CD4-positive, alpha-beta memory T cell (primary cell): ENCODE data around the gene IQGAP2. TPM values are rescaled to one million over a fixed set of nuclear protein-coding genes. Genes with fewer than 3 reads are reported as not detected.

ENCODE experiments used
- CTCF ChIA-PET: fragments of 350-600 bp; sonication (Branson Sonifier 250); formaldehyde crosslinking; loops from one replicate; lab custom pipeline; 2021; ENCODE audit warnings: inconsistent platforms; ENCODE audit not compliant: partially characterized antibody; lab: Charles Lee
- POLR2A ChIA-PET: fragments of 350-600 bp; sonication (Branson Sonifier 250); formaldehyde crosslinking; loops from one replicate; lab custom pipeline; 2021; ENCODE audit not compliant: partially characterized antibody; lab: Charles Lee
- DNase-seq, 5 donors: peaks; one replicate each; pipeline versions ENCODE4 v3.0.0 to v3.0.0-alpha.2; 2020 to 2022; ENCODE audit warnings: mixed read lengths in 1 of 5
- H3K27ac ChIP-seq: one replicate; pipeline ENCODE4 v1.7.0; 2013; ENCODE audit warnings: low read depth, low read length
- H3K27me3 ChIP-seq: 2 replicates; pipeline ENCODE4 v1.7.0; 2013; ENCODE audit warnings: mild to moderate bottlenecking, low read length, moderate library complexity; ENCODE audit not compliant: insufficient read depth
- H3K36me3 ChIP-seq: 2 replicates; pipeline ENCODE4 v1.7.0; 2013; ENCODE audit warnings: mild to moderate bottlenecking, low read length, moderate library complexity; ENCODE audit not compliant: insufficient read depth
- H3K4me1 ChIP-seq: 2 replicates; pipeline ENCODE4 v1.7.0; 2013; ENCODE audit warnings: mild to moderate bottlenecking, low read length, moderate library complexity; ENCODE audit not compliant: insufficient read depth
- H3K4me3 ChIP-seq, 2 donors: one replicate each; pipeline ENCODE4 v1.7.0; 2013; ENCODE audit warnings: low read length in 2 of 2, mild to moderate bottlenecking in 1 of 2
- H3K9me3 ChIP-seq, 2 donors: one replicate each; pipeline ENCODE4 v1.7.0; 2013; ENCODE audit warnings: low read length in 2 of 2, control low read depth in 1 of 2; ENCODE audit not compliant: control insufficient read depth in 1 of 2
- H3K27ac Mint-ChIP-seq, 7 donors: one replicate each; pipeline ENCODE4 v1.8.0; 2020 to 2021; ENCODE audit warnings: mixed read lengths in 7 of 7, mild to moderate bottlenecking in 6 of 7, inconsistent platforms in 3 of 7, moderate library complexity in 3 of 7
- H3K27me3 Mint-ChIP-seq, 2 donors: one replicate each; pipeline ENCODE4 v1.8.0; 2020 to 2021; ENCODE audit warnings: mixed read lengths in 2 of 2
- H3K36me3 Mint-ChIP-seq, 2 donors: one replicate each; pipeline ENCODE4 v1.8.0; 2020 to 2021; ENCODE audit warnings: mixed read lengths in 2 of 2, inconsistent platforms in 1 of 2, mild to moderate bottlenecking in 1 of 2
- H3K4me1 Mint-ChIP-seq, 4 donors: one replicate each; pipeline ENCODE4 v1.8.0; 2020 to 2021; ENCODE audit warnings: mixed read lengths in 4 of 4, mild to moderate bottlenecking in 1 of 4
- H3K4me3 Mint-ChIP-seq, 8 donors: one replicate each; pipeline ENCODE4 v1.8.0; 2020 to 2021; ENCODE audit warnings: mixed read lengths in 8 of 8, mild to moderate bottlenecking in 7 of 8, moderate library complexity in 6 of 8, inconsistent platforms in 3 of 8
- H3K9me3 Mint-ChIP-seq, 8 donors: one replicate each; pipeline ENCODE4 v1.8.0; 2020 to 2021; ENCODE audit warnings: mixed read lengths in 8 of 8, mild to moderate bottlenecking in 5 of 8, inconsistent platforms in 3 of 8, moderate library complexity in 1 of 8
- intact Hi-C: fragments of 100-400 bp; cut with micrococcal nuclease; formaldehyde crosslinking; loops from one replicate; pipeline ENCODE4 v1.15.1; 2023
- polyA plus RNA-seq, 2 donors: library from polyadenylated mRNA; unstranded; fragments of 300-500 nt; fragmentation: Illumina TruSeq; gene quantifications; one replicate each; pipeline ENCODE4 v1.2.3, GENCODE V29; 2021
- total RNA-seq, 2 experiments: library from RNA; stranded (reverse); gene quantifications; one replicate each; pipeline ENCODE4 v1.2.3, GENCODE V29; 2021

The IQGAP2 gene
- total and polyA plus RNA-seq, 4 experiments from 2014 or later, result 24.7 to 126 (median 98.5) TPM

GRCh38 chr5:76441890-76442673 lies 39.0 kb downstream of the IQGAP2 start:
- H3K9me3 ChIP-seq, result no peaks in the 10 kb centered on the region
- H3K27me3 ChIP-seq, result no peaks in the 10 kb centered on the region
- H3K4me3 ChIP-seq, result no peak overlapping the region
- peaks cover 10% of the 10 kb centered on the region for H3K36me3 ChIP-seq
- ChIA-PET CTCF (interaction anchor here (0.8 to 1.2 kb wide), 3 partner anchors 11 to 141 kb away, joined by 3 to 4 read pairs (median 3); partner anchors contain the start of gene IQGAP2), POLR2A (interaction anchor here (0.7 kb wide), 1 partner anchor 101 kb away, joined by 3 read pairs; no protein-coding TSS in a partner anchor)
- no peaks in the 10 kb centered on the region for H3K27me3 Mint-ChIP-seq
- H3K4me3 Mint-ChIP-seq, result no peak overlapping the region
- H3K27ac Mint-ChIP-seq, result peak overlapping the region in 3 of 7 donors; percentile 3 to 48 (median 6)
- peaks cover 40 to 45% of the 10 kb centered on the region in 2 donors for H3K36me3 Mint-ChIP-seq
- intact Hi-C loops, result no loop called here
- no peak overlapping the region for H3K27ac ChIP-seq
- H3K4me1 Mint-ChIP-seq, result peaks cover 39 to 66% (median 43%) of the 10 kb centered on the region in 4 donors
- peaks cover 0 to 27% (median 10%) of the 10 kb centered on the region in 8 donors for H3K9me3 Mint-ChIP-seq
- DNase-seq, result no peak
- no peaks in the 10 kb centered on the region for H3K4me1 ChIP-seq

- Histone ChIP-seq H3K9me3 (no peaks in the 10 kb centered on the region), H3K4me3 (no peak overlapping the region), H3K36me3 (peaks cover 10% of the 10 kb centered on the region), H3K27me3 (no peaks in the 10 kb centered on the region), H3K4me1 (peaks cover 4% of the 10 kb centered on the region), H3K27ac (no peak overlapping the region)
- peaks cover 46 to 71% (median 50%) of the 10 kb centered on the region in 4 donors for H3K4me1 Mint-ChIP-seq
- intact Hi-C loops, result no loop called here
- CTCF ChIA-PET, result interaction anchor here (1.3 kb wide), 1 partner anchor 13 kb away, joined by 6 read pairs; no protein-coding TSS in a partner anchor
- H3K4me3 Mint-ChIP-seq, result no peak overlapping the region
- H3K27me3 Mint-ChIP-seq, result no peaks in the 10 kb centered on the region
- no peak for DNase-seq
- peaks cover 0 to 20% (median 5%) of the 10 kb centered on the region in 8 donors for H3K9me3 Mint-ChIP-seq
- peak overlapping the region in 2 of 7 donors; percentile 8 to 65 for H3K27ac Mint-ChIP-seq
- POLR2A ChIA-PET, result no interaction called here
- H3K36me3 Mint-ChIP-seq, result peaks cover 43 to 51% of the 10 kb centered on the region in 2 donors
Measured at GRCh38 chr5:76443066-76443800, 40.1 kb downstream of the IQGAP2 start.

GRCh38 chr5:76445063-76445462 lies 42.0 kb downstream of the IQGAP2 start:
- H3K4me1 ChIP-seq, result peaks cover 23% of the 10 kb centered on the region
- no peaks in the 10 kb centered on the region for H3K27me3 ChIP-seq
- no peak for DNase-seq
- H3K36me3 Mint-ChIP-seq, result peaks cover 39 to 52% of the 10 kb centered on the region in 2 donors
- H3K4me3 ChIP-seq, result no peak overlapping the region
- peak overlapping the region in 2 of 7 donors; percentile 13 to 32 for H3K27ac Mint-ChIP-seq
- peak overlapping the region in 2 of 8 donors; percentile 8 to 40 for H3K4me3 Mint-ChIP-seq
- peaks cover 0 to 5% (median 0%) of the 10 kb centered on the region in 8 donors for H3K9me3 Mint-ChIP-seq
- CTCF ChIA-PET, result no interaction called here
- POLR2A ChIA-PET, result no interaction called here
- no peak overlapping the region for H3K27ac ChIP-seq
- peaks cover 10% of the 10 kb centered on the region for H3K36me3 ChIP-seq
- no peaks in the 10 kb centered on the region for H3K27me3 Mint-ChIP-seq
- H3K4me1 Mint-ChIP-seq, result peaks cover 49 to 74% (median 57%) of the 10 kb centered on the region in 4 donors
- intact Hi-C loops, result no loop called here
- no peaks in the 10 kb centered on the region for H3K9me3 ChIP-seq

GRCh38 chr5:76445830-76446229 lies 42.7 kb downstream of the IQGAP2 start:
- peaks cover 10% of the 10 kb centered on the region for H3K36me3 ChIP-seq
- DNase-seq, result no peak
- no peak overlapping the region for H3K4me3 ChIP-seq
- H3K27ac ChIP-seq, result no peak overlapping the region
- peaks cover 55 to 77% (median 64%) of the 10 kb centered on the region in 4 donors for H3K4me1 Mint-ChIP-seq
- no peaks in the 10 kb centered on the region for H3K9me3 ChIP-seq
- POLR2A ChIA-PET, result no interaction called here
- intact Hi-C loops, result no loop called here
- CTCF ChIA-PET, result no interaction called here
- no peaks in the 10 kb centered on the region for H3K27me3 ChIP-seq
- H3K36me3 Mint-ChIP-seq, result peaks cover 42 to 54% of the 10 kb centered on the region in 2 donors
- peak overlapping the region in 4 of 7 donors; percentile 1 to 82 (median 66) for H3K27ac Mint-ChIP-seq
- no peak overlapping the region for H3K4me3 Mint-ChIP-seq
- H3K9me3 Mint-ChIP-seq, result no peaks in the 10 kb centered on the region
- H3K4me1 ChIP-seq, result peaks cover 30% of the 10 kb centered on the region
- no peaks in the 10 kb centered on the region for H3K27me3 Mint-ChIP-seq

GRCh38 chr5:76446776-76447175 lies 43.7 kb downstream of the IQGAP2 start:
- H3K4me1 Mint-ChIP-seq, result peaks cover 54 to 76% (median 64%) of the 10 kb centered on the region in 4 donors

GRCh38 chr5:76449606-76450005 lies 46.5 kb downstream of the IQGAP2 start:
- POLR2A ChIA-PET, result interaction anchor here (1.3 to 1.6 kb wide), 3 partner anchors 24 to 98 kb away, joined by 5 to 6 read pairs (median 5); no protein-coding TSS in a partner anchor
- H3K36me3 Mint-ChIP-seq, result peaks cover 39 to 45% of the 10 kb centered on the region in 2 donors
- intact Hi-C loops, result loop anchor here (5.0 kb wide), 1 partner anchor 47 kb away; the partner anchor contains the start of gene IQGAP2
- H3K4me3 Mint-ChIP-seq, result peak overlapping the region in 4 of 8 donors; percentile 22 to 74 (median 63)
- peaks cover 41% of the 10 kb centered on the region for H3K4me1 ChIP-seq
- no peak overlapping the region for H3K4me3 ChIP-seq
- no peaks in the 10 kb centered on the region for H3K27me3 ChIP-seq
- H3K27ac ChIP-seq, result no peak overlapping the region
- H3K27ac Mint-ChIP-seq, result peak overlapping the region in 6 of 7 donors; percentile 1 to 87 (median 36)
- no peaks in the 10 kb centered on the region for H3K27me3 Mint-ChIP-seq
- DNase-seq, result no peak
- H3K36me3 ChIP-seq, result peaks cover 10% of the 10 kb centered on the region
- H3K9me3 ChIP-seq, result no peaks in the 10 kb centered on the region
- peaks cover 49 to 72% (median 57%) of the 10 kb centered on the region in 4 donors for H3K4me1 Mint-ChIP-seq
- H3K9me3 Mint-ChIP-seq, result no peaks in the 10 kb centered on the region
- CTCF ChIA-PET, result interaction anchor here (0.6 to 1.0 kb wide), 2 partner anchors 15 to 325 kb away, joined by 3 read pairs; no protein-coding TSS in a partner anchor

More at GRCh38 chr5:76446776-76447175, 43.7 kb downstream of the IQGAP2 start:
- Histone ChIP-seq H3K27ac (no peak overlapping the region), H3K36me3 (peaks cover 10% of the 10 kb centered on the region), H3K9me3 (no peaks in the 10 kb centered on the region), H3K27me3 (no peaks in the 10 kb centered on the region), H3K4me1 (peaks cover 40% of the 10 kb centered on the region), H3K4me3 (no peak overlapping the region)
- peaks cover 39 to 49% of the 10 kb centered on the region in 2 donors for H3K36me3 Mint-ChIP-seq
- CTCF ChIA-PET, result interaction anchor here (0.8 kb wide), 1 partner anchor 11 kb away, joined by 3 read pairs; no protein-coding TSS in a partner anchor
- DNase-seq, result no peak
- H3K9me3 Mint-ChIP-seq, result no peaks in the 10 kb centered on the region
- no peaks in the 10 kb centered on the region for H3K27me3 Mint-ChIP-seq
- POLR2A ChIA-PET, result no interaction called here
- peak overlapping the region in 1 of 7 donors; percentile 37 for H3K27ac Mint-ChIP-seq
- intact Hi-C loops, result no loop called here
- H3K4me3 Mint-ChIP-seq, result no peak overlapping the region
